Hepatocyte (in vitro differentiated cells): ENCODE data around the gene UCP3. TPM values are rescaled to one million over a fixed set of nuclear protein-coding genes. Genes with fewer than 3 reads are reported as not detected.

Experiments
- DNase-seq: peaks from one replicate; pipeline ENCODE4 v3.0.0-alpha.2; 2016; ENCODE audit warnings: low spot score
- H2AFZ ChIP-seq: fragments of 200-600 bp; sonication (generic); 2 replicates; pipeline ENCODE4 v1.6.0; 2016; ENCODE audit warnings: antibody characterized with exemption, mild to moderate bottlenecking
- H3K27ac ChIP-seq: fragments of 200-600 bp; sonication (generic); 2 replicates; pipeline ENCODE4 v1.5.1; 2016; ENCODE audit warnings: mild to moderate bottlenecking
- H3K27me3 ChIP-seq: fragments of 200-600 bp; sonication (generic); 2 replicates; pipeline ENCODE4 v1.6.1; 2016
- H3K36me3 ChIP-seq: fragments of 200-600 bp; sonication (generic); replicated peaks from 2 replicates; pipeline ENCODE4 v1.5.1; 2016; ENCODE audit warnings: low read depth; ENCODE audit not compliant: insufficient read depth
- H3K4me1 ChIP-seq: fragments of 200-600 bp; sonication (generic); 2 replicates; pipeline ENCODE4 v1.5.1; 2016; ENCODE audit warnings: mild to moderate bottlenecking, moderate library complexity; ENCODE audit not compliant: insufficient read depth
- H3K4me2 ChIP-seq: fragments of 200-600 bp; sonication (generic); 2 replicates; pipeline ENCODE4 v1.6.0; 2016
- H3K4me3 ChIP-seq: fragments of 200-600 bp; sonication (generic); 2 replicates; pipeline ENCODE4 v1.5.1; 2016; ENCODE audit warnings: mild to moderate bottlenecking
- H3K79me2 ChIP-seq: fragments of 200-600 bp; sonication (generic); 2 replicates; pipeline ENCODE4 v1.6.0; 2017; ENCODE audit warnings: mild to moderate bottlenecking
- H3K9me2 ChIP-seq: fragments of 200-600 bp; sonication (generic); replicated peaks from 2 replicates; pipeline ENCODE4 v1.6.0; 2017; ENCODE audit warnings: mild to moderate bottlenecking; ENCODE audit not compliant: insufficient read depth
- H3K9me3 ChIP-seq: fragments of 200-600 bp; sonication (generic); 2 replicates; pipeline ENCODE4 v1.5.1; 2016; ENCODE audit warnings: low read depth, mild to moderate bottlenecking
- H4K20me1 ChIP-seq: fragments of 200-600 bp; sonication (generic); 2 replicates; pipeline ENCODE4 v1.6.0; 2016; ENCODE audit warnings: mild to moderate bottlenecking; ENCODE audit not compliant: insufficient read depth, poor library complexity, severe bottlenecking
- CTCF ChIP-seq: fragments of 200-600 bp; sonication (generic); IDR thresholded peaks from 2 replicates; pipeline ENCODE4 v1.5.1; 2016; ENCODE audit warnings: antibody characterized with exemption, mild to moderate bottlenecking; ENCODE audit not compliant: poor library complexity
- EZH2 ChIP-seq: fragments of 200-600 bp; sonication (generic); IDR thresholded peaks from 2 replicates; pipeline ENCODE4 v1.6.1; 2016; ENCODE audit warnings: antibody characterized with exemption, mild to moderate bottlenecking, borderline replicate concordance
- EZH2phosphoT487 ChIP-seq: fragments of 200-600 bp; sonication (generic); IDR thresholded peaks from one replicate; pipeline ENCODE4 v1.6.1; 2018; ENCODE audit warnings: antibody characterized with exemption, mild to moderate bottlenecking, low read depth, moderate library complexity; ENCODE audit not compliant: unreplicated experiment, severe bottlenecking
- WGBS: methylation state at CpG from one replicate; pipeline ENCODE4 v1.1.6; 2016; ENCODE audit warnings: low lambda C conversion rate; ENCODE audit errors: missing lambda C conversion rate; 5-methylcytosine and 5-hydroxymethylcytosine counted together
- polyA plus RNA-seq: library from polyadenylated mRNA; unstranded; fragments of >200 nt; fragmentation: Nextera tagmentation; extraction: Ambion mirVana; gene quantifications from 2 replicates; pipeline ENCODE4 v1.2.1, GENCODE V29; 2016
- total RNA-seq: library from RNA; depleted of rRNA; stranded (reverse); fragments of >200 nt; gene quantifications from 2 replicates; pipeline ENCODE4 v1.2.3, GENCODE V29; 2014

UCP3 gene
- total and polyA plus RNA-seq, 2 experiments from 2014 or later = 0.80 TPM; not detected in 1

DNA sequence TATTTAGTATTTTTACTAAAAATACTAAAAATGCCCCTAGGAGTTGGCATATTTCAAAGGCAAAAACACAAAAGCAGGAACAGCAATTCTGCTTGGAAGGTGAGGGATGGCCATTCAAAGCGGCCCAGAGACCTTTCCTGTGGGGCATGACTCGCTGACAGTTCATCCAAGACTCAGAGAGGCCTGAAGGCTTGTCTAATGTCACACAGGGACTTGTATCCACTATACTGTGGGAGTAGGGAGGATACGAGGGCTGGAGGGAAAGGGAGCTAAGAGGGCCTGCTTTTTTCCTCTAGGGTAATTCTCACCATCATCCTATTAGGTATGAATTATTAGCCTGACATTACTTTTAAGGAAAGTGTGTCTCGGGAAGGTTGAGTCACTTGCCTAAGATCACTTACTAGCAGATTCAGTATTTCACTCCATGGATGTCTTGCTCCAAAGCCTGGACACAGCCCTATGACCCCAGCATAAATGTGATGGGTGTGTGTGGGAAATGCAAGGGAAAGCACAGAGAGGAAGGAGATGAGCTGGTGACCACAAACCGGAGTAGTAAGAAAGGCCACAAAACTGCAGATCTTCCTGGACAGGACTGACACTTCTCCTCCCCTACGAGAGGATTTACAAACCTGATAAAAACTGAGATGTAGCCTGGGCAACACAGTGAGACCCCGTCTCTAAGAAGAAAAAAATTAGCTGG, 16.7 kb upstream of the UCP3 start:
- no peak for TF ChIP-seq EZH2phosphoT487
- TF ChIP-seq CTCF = no peak
- TF ChIP-seq EZH2 = no peak
- Histone ChIP-seq H4K20me1 (no peaks in the 10 kb centered on the region), H3K27ac (no peak overlapping the region), H3K36me3 (no peaks in the 10 kb centered on the region), H3K9me3 (no peaks in the 10 kb centered on the region), H3K4me2 (no peak overlapping the region), H3K79me2 (no peaks in the 10 kb centered on the region), H2AFZ (no peak overlapping the region), H3K9me2 (no peaks in the 10 kb centered on the region), H3K27me3 (no peaks in the 10 kb centered on the region), H3K4me3 (no peak overlapping the region), H3K4me1 (no peaks in the 10 kb centered on the region)
- no peak for DNase-seq
- WGBS = 96% methylated on average over 7 of the region's 7 CpGs

- Histone ChIP-seq H3K27me3 (no peaks in the 10 kb centered on the region), H3K9me2 (no peaks in the 10 kb centered on the region), H3K79me2 (no peaks in the 10 kb centered on the region), H3K4me1 (peaks cover 10% of the 10 kb centered on the region), H3K36me3 (no peaks in the 10 kb centered on the region), H3K9me3 (no peaks in the 10 kb centered on the region), H3K4me3 (no peak overlapping the region), H3K27ac (peak overlapping the region; percentile 41), H2AFZ (no peak overlapping the region), H4K20me1 (no peaks in the 10 kb centered on the region), H3K4me2 (no peak overlapping the region)
- TF ChIP-seq CTCF (no peak), EZH2phosphoT487 (no peak), EZH2 (no peak)
- peak; percentile 54 for DNase-seq
- WGBS = 76% methylated on average over 2 of the region's 2 CpGs
Measured at GRCh38 chr11:74024261-74025029, 15.6 kb upstream of the UCP3 start.

GRCh38 chr11:74023276-74023675, 14.4 kb upstream of the UCP3 start:
- H2AFZ ChIP-seq = no peak overlapping the region
- no peaks in the 10 kb centered on the region for H4K20me1 ChIP-seq
- no peaks in the 10 kb centered on the region for H3K27me3 ChIP-seq
- no peak overlapping the region for H3K27ac ChIP-seq
- H3K4me2 ChIP-seq = no peak overlapping the region
- peaks cover 21% of the 10 kb centered on the region for H3K4me1 ChIP-seq
- H3K79me2 ChIP-seq = no peaks in the 10 kb centered on the region
- H3K4me3 ChIP-seq = no peak overlapping the region
- no peaks in the 10 kb centered on the region for H3K36me3 ChIP-seq
- no peak for DNase-seq
- no peaks in the 10 kb centered on the region for H3K9me3 ChIP-seq
- H3K9me2 ChIP-seq = no peaks in the 10 kb centered on the region
- no peak for TF ChIP-seq EZH2
- TF ChIP-seq EZH2phosphoT487 = no peak
- TF ChIP-seq CTCF = no peak
